Prostate gland (tissue), 2 donors: ENCODE data around the gene HTR4.

ENCODE experiments used
- POLR2AphosphoS5 ChIP-seq: sonication (generic); formaldehyde crosslinking; IDR thresholded peaks from one replicate; pipeline ENCODE4 v1.6.1; 2017; ENCODE audit warnings: antibody characterized with exemption
- TF ChIP-seq, protein P1 (sequence below), 4 experiments: fragments of 200-600 bp in 2 of 4; fragments of 450-650 bp in 2 of 4; sonication (generic) in 2 of 4; IDR thresholded peaks; 1 replicate in 3 of 4; 2 replicates in 1 of 4; pipeline ENCODE4 v1.5.1; 2016 to 2019; ENCODE audit warnings: antibody characterized with exemption in 4 of 4, mild to moderate bottlenecking in 2 of 4, moderate library complexity in 2 of 4

DNA sequence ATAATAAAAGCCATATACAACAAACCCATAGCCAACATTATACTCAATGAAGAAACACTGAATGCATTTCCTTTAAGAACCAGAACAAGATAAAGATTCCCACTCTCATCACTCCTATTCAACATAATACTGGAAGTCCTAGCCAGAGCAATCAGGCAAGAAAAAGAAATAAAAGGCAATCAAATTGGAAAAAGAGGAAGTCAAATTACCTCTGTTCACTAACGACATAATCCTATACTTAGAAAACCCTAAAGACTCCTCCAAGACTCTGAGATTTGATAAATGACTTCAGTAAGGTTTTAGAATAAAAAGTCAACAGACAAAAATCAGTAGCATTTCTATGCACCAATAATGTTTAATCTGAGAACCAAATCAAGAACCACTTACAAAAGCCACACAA, 36.6 kb upstream of the HTR4 start:
- TF ChIP-seq, protein P1, sequence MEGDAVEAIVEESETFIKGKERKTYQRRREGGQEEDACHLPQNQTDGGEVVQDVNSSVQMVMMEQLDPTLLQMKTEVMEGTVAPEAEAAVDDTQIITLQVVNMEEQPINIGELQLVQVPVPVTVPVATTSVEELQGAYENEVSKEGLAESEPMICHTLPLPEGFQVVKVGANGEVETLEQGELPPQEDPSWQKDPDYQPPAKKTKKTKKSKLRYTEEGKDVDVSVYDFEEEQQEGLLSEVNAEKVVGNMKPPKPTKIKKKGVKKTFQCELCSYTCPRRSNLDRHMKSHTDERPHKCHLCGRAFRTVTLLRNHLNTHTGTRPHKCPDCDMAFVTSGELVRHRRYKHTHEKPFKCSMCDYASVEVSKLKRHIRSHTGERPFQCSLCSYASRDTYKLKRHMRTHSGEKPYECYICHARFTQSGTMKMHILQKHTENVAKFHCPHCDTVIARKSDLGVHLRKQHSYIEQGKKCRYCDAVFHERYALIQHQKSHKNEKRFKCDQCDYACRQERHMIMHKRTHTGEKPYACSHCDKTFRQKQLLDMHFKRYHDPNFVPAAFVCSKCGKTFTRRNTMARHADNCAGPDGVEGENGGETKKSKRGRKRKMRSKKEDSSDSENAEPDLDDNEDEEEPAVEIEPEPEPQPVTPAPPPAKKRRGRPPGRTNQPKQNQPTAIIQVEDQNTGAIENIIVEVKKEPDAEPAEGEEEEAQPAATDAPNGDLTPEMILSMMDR (IDR thresholded peaks at IDR 0.05): no peak
- TF ChIP-seq POLR2AphosphoS5: no peak
